ENCODE results near the gene MYBBP1A. TPM values are rescaled to one million over a fixed set of nuclear protein-coding genes. Genes with fewer than 3 reads are reported as not detected.
A peak's percentile ranks its signal among the peaks of the same experiment; 100 is the strongest.

Gene MYBBP1A
- total and polyA plus RNA-seq, 8 donors: 21.8 to 93.1 (median 35.5) TPM

- intact Hi-C loops (cut with DNase I): no loop called here
- 17 to 31% methylated on average over 5 of the region's 5 CpGs for WGBS, 2 donors
- FAIRE-seq: no peak
- no peaks in the 10 kb centered on the region for H3K36me3 ChIP-seq
- no peaks in the 10 kb centered on the region for H3K9me3 ChIP-seq
- H3K4me1 ChIP-seq: peaks cover 13 to 22% (median 17%) of the 10 kb centered on the region in 3 donors
- peak overlapping the region; percentile 10 to 59 (median 50) for H3K4me3 ChIP-seq
- H3K27ac ChIP-seq: peak overlapping the region; percentile 49 to 85 (median 71)
- ATAC-seq: peak; percentile 4 to 31 (median 6)
- TF ChIP-seq CTCF (IDR thresholded peaks at IDR 0.05): no peak
- DNase-seq: peak in 2 of 6 donors; percentile 41 to 60
- no peaks in the 10 kb centered on the region for H3K27me3 ChIP-seq
These were observed 4.8 kb upstream of the MYBBP1A start for GRCh38 chr17:4559966-4560365.

GRCh38 chr17:4559139-4559791 is 4.1 kb upstream of the MYBBP1A start:
- WGBS, 2 donors: 18 to 24% methylated on average over 17 of the region's 17 CpGs
- TF ChIP-seq CTCF (IDR thresholded peaks at IDR 0.05): no peak
- Histone ChIP-seq H3K4me3 (peak overlapping the region; percentile 10 to 59 (median 50)), H3K36me3 (no peaks in the 10 kb centered on the region), H3K9me3 (no peaks in the 10 kb centered on the region), H3K27me3 (no peaks in the 10 kb centered on the region), H3K27ac (peak overlapping the region in 3 of 4 donors; percentile 68 to 85 (median 74)), H3K4me1 (peaks cover 15 to 27% (median 18%) of the 10 kb centered on the region in 3 donors)
- DNase-seq: peak in 4 of 6 donors; percentile 41 to 87 (median 61)
- peak; percentile 9 to 19 (median 14) for ATAC-seq
- FAIRE-seq: no peak
- intact Hi-C loops (cut with DNase I): no loop called here

GRCh38 chr17:4558347-4558971 is 3.3 kb upstream of the MYBBP1A start:
- H3K4me1 ChIP-seq: peaks cover 18 to 27% (median 23%) of the 10 kb centered on the region in 3 donors
- H3K4me3 ChIP-seq: peak overlapping the region in 2 of 4 donors; percentile 49 to 59
- no peak overlapping the region for H3K27ac ChIP-seq
- DNase-seq: peak in 3 of 6 donors; percentile 21 to 75 (median 44)
- no peak for ATAC-seq
- no peak for TF ChIP-seq CTCF (IDR thresholded peaks at IDR 0.05)
- intact Hi-C loops (cut with DNase I): no loop called here
- no peaks in the 10 kb centered on the region for H3K9me3 ChIP-seq
- H3K27me3 ChIP-seq: no peaks in the 10 kb centered on the region
- WGBS, 2 donors: 79 to 86% methylated on average over 22 to 24 of the region's 24 CpGs
- FAIRE-seq: no peak
- H3K36me3 ChIP-seq: peaks cover 0 to 2% (median under 1%) of the 10 kb centered on the region in 3 donors

- no peak overlapping the region for H3K27ac ChIP-seq
- TF ChIP-seq CTCF (IDR thresholded peaks at IDR 0.05): no peak
- peak in 1 of 6 donors; percentile 60 for DNase-seq
- H3K4me3 ChIP-seq: no peak overlapping the region
- FAIRE-seq: no peak
- intact Hi-C loops (cut with DNase I): no loop called here
- WGBS, 2 donors: 84 to 97% methylated on average over 6 of the region's 6 CpGs
- H3K4me1 ChIP-seq: peaks cover 18 to 27% (median 23%) of the 10 kb centered on the region in 3 donors
- no peaks in the 10 kb centered on the region for H3K27me3 ChIP-seq
- ATAC-seq: no peak
- H3K9me3 ChIP-seq: no peaks in the 10 kb centered on the region
- peaks cover 0 to 8% (median 8%) of the 10 kb centered on the region in 3 donors for H3K36me3 ChIP-seq
These were observed 2.6 kb upstream of the MYBBP1A start for GRCh38 chr17:4557626-4558346.

All from pancreas (tissue), 10 donors.